Suppressor macrophage treated with lipopolysaccharide for 4 hours (primary cell): ENCODE results near the gene PARPBP.
"Not testable (repeated sequence)": the region's sequence is repeated elsewhere in the genome, so short reads cannot be mapped to it uniquely, and the experiment has no call there.

Experiments
- DNase-seq: peaks from one replicate; pipeline ENCODE4 v3.0.0-alpha.2; 2020

Gene PARPBP

DNA sequence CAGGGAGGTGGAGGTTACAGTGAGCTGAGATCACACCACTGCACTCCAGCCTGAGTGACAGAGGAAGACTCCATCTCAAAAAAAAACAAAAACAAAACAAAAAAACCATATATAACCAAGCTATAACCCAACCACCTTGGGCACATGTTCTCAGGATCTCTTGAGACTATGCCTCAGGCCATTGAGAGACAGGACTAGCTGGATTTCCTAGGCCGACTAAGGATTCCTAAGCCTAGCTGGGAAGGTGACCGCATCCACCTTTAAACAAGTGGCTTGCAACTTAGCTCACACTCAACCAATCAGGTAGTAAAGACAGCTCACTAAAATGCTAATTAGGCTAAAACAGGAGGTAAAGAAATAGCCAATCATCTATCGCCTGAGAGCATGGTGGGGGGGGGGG lies 35.2 kb downstream of the PARPBP start:
- DNase-seq = not testable (repeated sequence)

DNA sequence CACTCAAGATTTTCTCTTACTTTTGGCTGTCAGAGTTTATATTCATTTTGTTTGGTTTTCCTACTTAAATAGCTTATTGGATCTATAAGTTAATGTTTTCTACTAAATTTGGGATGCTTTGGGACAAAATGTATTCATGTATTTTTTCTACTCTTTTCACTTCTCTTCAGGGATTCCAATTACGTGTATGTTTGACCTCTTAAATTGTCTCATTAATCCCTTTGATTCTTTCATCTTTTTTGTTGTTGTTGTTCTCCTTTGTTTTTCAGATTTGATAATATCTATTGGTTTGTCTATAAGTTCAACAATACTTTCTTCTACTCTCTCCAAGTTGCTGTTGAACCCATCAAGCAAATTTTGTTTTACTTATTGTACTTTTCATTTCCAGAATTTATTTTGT lies 43.4 kb downstream of the PARPBP start:
- DNase-seq = no peak

- DNase-seq = no peak
These were observed 48.0 kb downstream of the PARPBP start for GRCh38 chr12:102167821-102168604.

- peak; percentile 30 for DNase-seq
These were observed 50.1 kb downstream of the PARPBP start for GRCh38 chr12:102169922-102170621.

DNA sequence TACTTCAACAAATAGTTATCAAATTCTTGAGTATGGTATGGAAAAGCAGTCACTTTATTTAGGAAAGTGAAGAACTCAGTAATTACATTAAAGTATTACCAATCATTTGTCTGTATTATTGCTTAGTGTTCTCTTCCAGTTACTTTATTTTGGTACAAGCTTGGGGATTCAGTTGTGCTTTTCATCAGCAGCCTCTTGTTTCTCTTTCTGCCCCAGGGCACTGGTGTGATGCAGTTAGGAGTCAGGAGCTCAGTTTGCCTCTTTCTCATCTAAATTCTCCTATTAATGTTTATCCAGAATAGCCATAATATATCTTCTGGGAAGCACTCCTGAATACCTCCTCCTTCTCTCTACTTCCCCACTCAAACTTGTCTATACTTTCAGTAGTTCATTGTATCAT lies 52.0 kb downstream of the PARPBP start:
- DNase-seq = no peak

DNA sequence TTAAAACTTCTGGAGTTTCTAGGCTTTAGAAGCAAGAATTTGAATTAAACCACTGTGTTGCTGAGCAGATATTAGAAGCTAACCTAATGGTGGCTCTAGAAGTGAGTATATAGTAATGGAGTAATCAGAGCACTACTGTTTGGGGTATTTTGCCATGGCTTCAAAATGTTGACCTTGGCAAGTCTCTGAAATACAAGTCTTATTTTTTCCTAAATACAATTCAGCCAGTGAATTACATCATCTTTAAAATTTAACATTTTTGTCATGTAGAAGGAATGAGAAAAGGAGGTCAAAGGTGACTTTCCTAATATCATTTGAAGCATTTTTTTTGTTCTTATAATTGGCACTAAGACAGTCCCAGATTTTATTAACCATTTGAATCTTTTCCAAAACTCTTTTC lies 52.5 kb downstream of the PARPBP start:
- DNase-seq = no peak

DNA sequence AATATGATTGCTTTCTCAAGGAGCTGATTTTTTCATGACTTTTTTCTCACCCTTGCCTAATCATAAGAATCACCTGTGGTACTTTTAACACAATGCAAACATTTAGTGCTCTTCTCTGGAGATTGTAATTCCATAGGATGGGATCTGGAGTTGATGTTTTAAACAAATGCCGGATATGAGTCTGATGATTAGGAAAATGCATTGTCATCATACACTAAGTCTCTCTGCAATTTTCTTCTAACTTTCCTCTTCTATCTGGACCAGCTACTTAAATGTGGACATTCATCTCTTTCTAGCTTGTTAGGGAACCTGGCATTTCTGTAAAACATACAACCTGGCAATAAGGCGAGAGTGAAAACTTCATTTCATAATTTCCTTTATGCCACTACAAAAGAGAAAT lies 54.1 kb downstream of the PARPBP start:
- no peak for DNase-seq

- DNase-seq = no peak
These were observed 54.8 kb downstream of the PARPBP start for GRCh38 chr12:102174761-102175160.

DNA sequence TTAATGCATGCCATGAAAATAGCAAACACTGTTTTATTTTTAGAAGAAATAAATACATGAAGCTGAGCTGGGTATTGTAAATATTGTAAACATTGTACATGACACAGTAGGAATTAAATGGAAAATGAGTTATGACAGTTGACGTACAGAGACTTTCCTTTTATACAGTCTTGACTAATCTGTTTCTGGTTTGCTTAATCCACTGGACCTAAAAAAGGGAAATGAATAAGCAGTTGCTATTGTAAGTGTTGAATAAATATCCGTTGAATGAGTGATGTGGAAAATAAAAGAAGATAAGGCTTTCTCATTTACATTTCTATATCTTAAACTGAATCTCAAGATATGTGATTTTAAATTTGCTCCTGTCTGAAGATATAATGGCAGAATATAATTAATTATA lies 62.7 kb downstream of the PARPBP start:
- peak; percentile 69 for DNase-seq

DNA sequence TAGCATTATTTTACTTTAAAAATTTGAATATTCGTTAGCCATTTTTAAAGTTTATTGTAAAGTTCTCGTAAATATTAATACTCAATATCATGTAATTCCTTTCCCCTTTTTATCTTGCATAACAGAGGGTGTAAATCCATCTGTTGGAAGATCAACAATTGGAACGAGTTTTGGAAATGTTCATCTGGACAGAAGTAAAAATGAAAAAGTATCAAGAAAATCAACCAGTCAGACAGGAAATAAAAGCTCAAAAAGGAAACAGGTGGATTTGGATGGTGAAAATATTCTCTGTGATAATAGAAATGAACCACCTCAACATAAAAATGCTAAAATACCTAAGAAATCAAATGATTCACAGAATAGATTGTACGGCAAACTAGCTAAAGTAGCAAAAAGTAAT lies 75.8 kb downstream of the PARPBP start:
- no peak for DNase-seq

DNA sequence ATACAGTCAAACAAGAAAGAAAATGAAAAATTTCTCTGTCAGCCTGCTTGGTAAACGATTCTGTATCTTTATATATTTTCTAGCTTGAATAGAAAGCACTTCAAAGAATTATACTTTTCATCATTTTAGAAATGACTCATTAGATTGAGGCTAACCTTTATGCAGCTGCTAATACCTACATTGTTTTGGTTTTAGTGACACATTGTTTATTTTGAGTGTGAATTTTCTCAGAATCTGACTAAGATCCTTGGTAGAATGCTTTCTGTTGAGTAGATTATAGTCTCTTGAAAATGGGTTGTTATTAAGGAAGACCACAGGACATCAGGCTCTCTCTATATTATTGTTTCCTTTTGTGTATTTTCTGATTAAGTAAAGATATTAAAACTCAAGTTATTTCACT lies 77.8 kb downstream of the PARPBP start, which contains the start of gene PMCH:
PMCH (minus strand) TSS at position 45 of the 400 bp plus-strand sequence. CDS start 63 bp downstream, outside the sequence.
- DNase-seq = no peak

GRCh38 chr12:102201436-102202061 lies 81.6 kb downstream of the PARPBP start:
- no peak for DNase-seq

DNA sequence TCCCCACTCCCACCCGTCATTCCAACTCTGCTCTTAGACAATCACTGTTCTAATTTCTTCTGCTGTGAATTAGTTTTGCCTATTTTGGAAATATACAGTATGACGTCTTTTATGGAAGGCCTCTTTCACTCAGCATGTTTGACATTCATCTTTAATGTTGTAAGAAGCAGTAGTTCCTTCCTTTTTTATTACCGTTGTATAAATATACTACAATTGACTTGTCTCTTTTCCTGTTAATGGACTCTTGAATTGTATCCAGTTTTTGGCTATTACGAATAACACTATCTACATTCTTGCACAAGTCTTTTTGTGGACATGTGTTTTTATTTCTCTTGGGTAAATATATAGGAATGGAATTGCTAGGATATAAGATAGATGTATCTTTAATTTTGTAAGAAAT lies 82.6 kb downstream of the PARPBP start:
- no peak for DNase-seq

GRCh38 chr12:102204025-102204424 lies 84.0 kb downstream of the PARPBP start:
- DNase-seq = no peak

GRCh38 chr12:102215992-102216691 lies 96.2 kb downstream of the PARPBP start:
- DNase-seq = peak; percentile 6

- no peak for DNase-seq
These were observed 100.8 kb downstream of the PARPBP start for GRCh38 chr12:102220736-102221135.

- DNase-seq = no peak
These were observed 108.0 kb downstream of the PARPBP start for GRCh38 chr12:102227954-102228353.

- no peak for DNase-seq
These were observed 112.1 kb downstream of the PARPBP start for GRCh38 chr12:102232036-102232435.

DNA sequence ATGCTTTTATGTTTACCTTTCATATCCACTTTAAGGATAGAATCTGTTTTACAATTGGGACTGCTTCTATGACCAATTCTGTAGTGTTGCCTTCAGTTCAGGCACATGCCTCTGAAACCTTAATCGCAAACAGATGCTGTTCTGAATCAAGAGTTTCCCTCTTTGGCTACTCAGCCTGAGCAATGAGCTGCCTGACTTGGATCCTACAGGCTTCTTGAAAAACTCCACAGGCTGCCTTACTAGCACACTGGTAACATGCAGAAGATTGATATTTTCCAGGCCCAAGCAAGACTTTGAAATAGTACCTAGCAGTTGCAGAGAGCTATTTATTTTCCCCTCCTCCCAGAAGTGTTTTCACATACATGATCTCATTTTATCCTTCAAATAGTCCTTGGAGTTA lies 112.5 kb downstream of the PARPBP start:
- no peak for DNase-seq

GRCh38 chr12:102234599-102234998 lies 114.6 kb downstream of the PARPBP start:
- DNase-seq = no peak

- not testable (repeated sequence) for DNase-seq
These were observed 120.9 kb downstream of the PARPBP start for GRCh38 chr12:102240859-102241258.
